22Rv1 (cell line): Measurements from ENCODE around the gene SAMD3.

Experiments used
- CTCF ChIP-seq: fragments of 450-650 bp; IDR thresholded peaks from 2 replicates; pipeline ENCODE4 v1.5.1; 2017; ENCODE audit warnings: mild to moderate bottlenecking
- ZFX ChIP-seq: fragments of 450-650 bp; IDR thresholded peaks from 2 replicates; pipeline ENCODE4 v1.6.1; 2017; ENCODE audit warnings: antibody characterized with exemption, borderline replicate concordance

GRCh38 chr6:130182466-130182865 lies 40.3 kb downstream of the SAMD3 start:
- TF ChIP-seq CTCF (no peak), ZFX (no peak)
